GM19397 (cell line): ENCODE results near the gene LPA.
"Not testable (repeated sequence)": the region's sequence is repeated elsewhere in the genome, so short reads cannot be mapped to it uniquely, and the experiment has no call there.

ENCODE experiments used
- ATAC-seq: cut with Tn5 transposase; IDR thresholded peaks from one replicate; pipeline ENCODE4 v1.9.1; 2021; ENCODE audit warnings: mild to moderate bottlenecking, moderate library complexity; ENCODE audit not compliant: unreplicated experiment

The LPA gene

GRCh38 chr6:160662429-160662828 lies 1.6 kb downstream of the LPA start:
- no peak for ATAC-seq

GRCh38 chr6:160661216-160661615 lies 2.9 kb downstream of the LPA start:
- no peak for ATAC-seq

GRCh38 chr6:160659562-160659961 lies 4.5 kb downstream of the LPA start:
- ATAC-seq, result no peak

GRCh38 chr6:160634706-160635105 lies 29.4 kb downstream of the LPA start:
- ATAC-seq, result no peak

- ATAC-seq, result no peak
Measured at GRCh38 chr6:160595838-160596832, 67.9 kb downstream of the LPA start.

DNA sequence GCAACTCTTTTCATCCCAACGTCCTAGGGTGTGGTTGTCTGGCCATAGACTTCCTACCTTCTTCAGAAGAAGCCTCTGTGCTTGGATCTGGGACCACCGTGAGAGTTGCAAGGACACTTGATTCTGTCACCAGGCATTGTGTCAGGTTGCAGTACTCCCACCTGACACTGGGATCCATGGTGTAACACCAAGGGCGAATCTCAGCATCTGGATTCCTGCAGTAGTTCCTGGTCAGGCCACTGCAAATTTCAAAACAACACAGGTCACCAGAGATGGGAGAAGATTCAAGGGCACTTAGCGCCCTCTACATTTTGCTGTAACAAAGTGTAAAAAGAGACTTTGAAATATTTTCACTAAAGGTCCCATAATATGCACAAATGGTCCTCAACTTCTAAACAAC lies 68.8 kb downstream of the LPA start:
- ATAC-seq, result not testable (repeated sequence)

DNA sequence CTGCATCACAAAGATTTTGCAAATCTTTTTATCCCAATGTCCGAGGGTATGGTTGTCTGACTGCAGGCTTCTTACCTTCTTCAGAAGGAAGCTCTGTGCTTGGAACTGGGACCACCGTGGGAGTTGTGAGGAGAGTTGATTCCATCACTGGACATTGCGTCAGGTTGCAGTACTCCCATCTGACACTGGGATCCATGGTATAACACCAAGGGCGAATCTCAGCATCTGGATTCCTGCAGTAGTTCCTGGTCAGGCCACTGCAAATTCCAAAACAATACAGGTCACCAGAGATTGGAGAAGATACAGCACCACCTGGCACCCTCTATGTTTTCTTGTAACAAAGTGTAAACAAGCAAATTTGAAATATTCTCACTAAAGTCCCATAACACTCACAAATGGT lies 77.7 kb downstream of the LPA start:
- no peak for ATAC-seq

DNA sequence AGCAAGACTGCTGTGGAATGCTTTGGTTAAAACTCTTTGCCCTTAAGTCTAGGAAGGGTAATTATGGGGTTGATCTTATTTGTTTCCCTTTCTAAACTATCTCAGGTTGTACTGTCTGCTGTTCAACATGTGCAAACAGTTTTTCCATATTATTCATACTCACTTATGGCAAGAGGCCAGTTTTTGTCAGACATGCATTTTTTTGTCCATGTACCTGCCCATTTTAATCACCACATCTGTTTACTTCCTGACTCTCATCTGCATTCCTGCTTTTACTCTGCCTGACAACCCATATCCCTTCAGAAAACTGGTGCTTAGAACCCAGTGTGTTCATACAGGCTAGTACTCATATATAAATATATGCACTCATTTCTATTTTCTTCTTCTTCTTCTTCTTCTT lies 80.3 kb downstream of the LPA start:
- ATAC-seq, result no peak

DNA sequence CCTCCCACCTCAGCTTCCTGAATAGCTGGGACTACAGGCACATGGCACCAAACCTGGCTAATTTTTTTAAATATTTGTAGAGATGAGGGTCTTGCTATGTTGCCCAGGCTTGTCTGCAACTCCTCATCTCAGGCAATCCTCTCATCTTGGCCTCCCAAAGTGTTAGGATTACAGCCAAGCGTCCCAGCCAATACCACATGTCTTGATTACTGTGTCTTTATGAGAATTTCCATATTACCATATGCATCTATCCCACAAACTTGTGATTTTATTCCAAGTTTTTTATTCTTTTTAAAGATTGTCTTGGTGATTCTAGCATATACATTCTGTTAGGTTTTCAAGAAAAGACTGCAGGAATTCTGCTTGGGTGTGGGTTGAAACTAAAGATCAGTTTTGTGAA lies 82.7 kb downstream of the LPA start:
- ATAC-seq, result no peak

DNA sequence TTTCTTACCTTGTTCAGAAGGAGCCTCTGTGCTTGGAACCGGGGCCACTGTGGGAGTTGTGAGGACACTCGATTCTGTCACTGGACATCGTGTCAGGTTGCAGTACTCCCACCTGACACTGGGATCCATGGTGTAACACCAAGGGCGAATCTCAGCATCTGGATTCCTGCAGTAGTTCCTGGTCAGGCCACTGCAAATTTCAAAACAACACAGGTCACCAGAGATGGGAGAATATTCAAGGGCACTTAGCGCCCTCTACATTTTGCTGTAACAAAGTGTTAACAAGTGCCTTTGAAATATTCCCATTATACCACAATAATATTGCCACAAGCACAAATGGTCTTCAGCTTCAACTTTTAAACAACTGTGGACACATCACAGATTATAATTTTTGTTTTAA lies 85.6 kb downstream of the LPA start:
- not testable (repeated sequence) for ATAC-seq

- no peak for ATAC-seq
Measured at GRCh38 chr6:160573943-160574342, 90.1 kb downstream of the LPA start.

DNA sequence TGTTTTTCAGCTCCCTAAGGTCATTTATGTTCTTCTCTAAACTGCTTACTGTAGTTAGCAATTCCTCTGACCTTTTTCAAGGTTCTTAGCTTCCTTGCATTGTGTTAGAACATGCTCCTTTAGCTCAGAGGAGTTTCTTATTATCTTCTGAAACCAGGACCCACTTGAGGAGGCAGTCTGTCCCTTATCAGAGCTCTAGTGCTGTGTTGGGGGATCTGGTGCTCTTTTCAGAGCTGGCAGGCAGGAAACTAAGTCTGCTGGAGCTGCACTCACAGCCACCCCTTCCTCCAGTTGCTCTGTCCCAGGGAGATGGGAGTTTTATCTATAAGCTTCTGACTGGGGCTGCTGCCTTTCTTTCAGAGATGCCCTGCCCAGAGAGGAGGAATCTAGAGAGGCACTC lies 92.9 kb downstream of the LPA start:
- not testable (repeated sequence) for ATAC-seq

GRCh38 chr6:160544802-160545201 lies 119.3 kb downstream of the LPA start:
- ATAC-seq, result no peak

GRCh38 chr6:160535270-160535669 lies 128.8 kb downstream of the LPA start:
- no peak for ATAC-seq

DNA sequence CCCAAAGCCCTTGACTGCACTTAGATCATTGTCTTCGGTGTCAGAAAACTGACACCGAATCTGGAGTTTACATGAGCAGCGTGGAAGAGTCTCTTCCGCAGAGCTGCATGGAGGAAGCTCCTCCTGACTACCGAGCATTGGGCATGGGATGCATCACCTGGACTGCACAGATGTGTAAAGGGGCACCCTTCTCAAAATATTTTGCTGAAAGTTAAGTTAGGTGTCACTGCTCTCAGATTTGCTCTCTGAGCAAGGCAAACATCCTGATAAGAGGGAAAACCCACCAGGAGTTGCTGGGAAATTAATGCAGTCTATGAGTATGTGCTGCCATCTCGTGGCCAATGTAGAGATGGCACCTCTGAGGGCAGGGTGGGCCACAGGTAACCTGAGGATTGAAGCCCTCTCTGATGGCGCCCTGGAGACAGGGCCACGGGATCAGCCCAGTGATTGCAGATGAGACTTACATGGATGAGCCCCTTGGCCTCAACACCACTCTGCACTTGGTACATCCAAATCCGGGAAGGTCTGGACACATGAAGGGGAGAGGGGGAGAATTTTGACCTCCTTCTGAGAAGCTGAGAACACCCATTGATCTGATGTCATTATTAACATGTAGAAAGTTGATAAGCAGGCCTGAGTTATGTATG lies 129.9 kb downstream of the LPA start:
- peak; percentile 77 for ATAC-seq

GRCh38 chr6:160532315-160532714 lies 131.8 kb downstream of the LPA start:
- ATAC-seq, result no peak

DNA sequence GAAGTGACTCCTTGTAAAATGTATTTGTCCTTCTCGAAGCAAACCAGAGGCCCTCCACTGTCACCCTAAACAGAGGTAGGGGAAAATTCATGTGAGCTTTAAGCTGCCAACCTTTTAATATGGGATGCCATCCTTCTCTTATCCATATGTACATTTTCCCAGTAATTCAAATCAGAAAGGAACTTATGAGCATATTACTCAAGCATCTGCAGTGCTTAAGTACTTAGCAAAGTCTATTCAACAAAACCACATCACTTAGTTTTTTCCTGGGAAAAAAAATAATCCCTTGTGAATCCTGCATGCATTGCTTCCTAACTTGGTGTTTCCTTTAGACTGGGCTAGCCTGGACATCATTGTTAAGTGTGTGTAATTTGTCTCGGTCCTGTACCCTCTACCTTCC lies 132.2 kb downstream of the LPA start:
- no peak for ATAC-seq

- not testable (repeated sequence) for ATAC-seq
Measured at GRCh38 chr6:160529524-160529923, 134.6 kb downstream of the LPA start.

- no peak for ATAC-seq
Measured at GRCh38 chr6:160523223-160523622, 140.9 kb downstream of the LPA start.

DNA sequence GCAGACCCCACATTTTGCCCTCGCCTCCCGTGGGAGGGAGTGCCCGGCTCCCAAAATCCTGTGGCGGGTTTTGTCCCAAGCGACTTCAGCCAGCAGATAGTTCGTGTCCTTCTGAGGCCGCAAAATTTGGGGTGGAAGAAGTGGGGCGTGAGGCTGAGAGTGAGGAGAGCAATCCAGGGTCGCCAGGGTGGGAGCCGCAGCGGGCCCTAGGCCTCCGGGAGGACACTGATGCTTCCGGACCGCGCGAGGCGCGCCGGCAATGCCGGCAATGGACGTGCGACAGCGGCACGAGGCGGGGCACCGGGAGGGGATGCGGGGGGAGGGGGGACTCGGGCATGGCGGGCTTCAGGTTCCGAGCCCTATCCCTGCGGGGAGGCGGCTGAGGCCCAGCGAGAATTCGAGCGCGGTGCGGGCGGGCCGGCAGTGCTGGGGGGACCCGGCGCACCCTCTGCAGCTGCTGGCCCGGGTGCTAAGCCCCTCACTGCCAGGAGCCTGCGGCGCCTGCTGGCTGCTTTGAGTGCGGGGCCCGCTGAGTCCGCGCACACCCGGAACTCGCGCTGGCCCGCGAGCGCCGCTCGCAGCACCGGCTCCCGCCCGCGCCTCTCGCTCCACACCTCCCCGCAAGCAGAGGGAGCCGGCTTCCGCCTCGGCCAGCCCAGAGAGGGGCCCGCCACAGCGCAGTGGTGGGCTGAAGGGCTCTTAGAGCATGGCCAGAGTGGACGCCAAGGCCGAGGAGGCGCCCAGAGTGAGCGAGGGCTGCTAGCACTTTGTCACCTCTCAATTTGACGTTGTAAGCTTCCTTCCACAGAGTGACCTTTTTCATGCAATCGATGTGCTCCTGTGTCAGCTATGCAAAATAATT lies 143.8 kb downstream of the LPA start:
- peak; percentile 84 for ATAC-seq

- ATAC-seq, result peak; percentile 78
Measured at GRCh38 chr6:160519603-160520042, 144.5 kb downstream of the LPA start.
